K562 (cell line): ENCODE measurements around the gene NDST4. TPM values are rescaled to one million over a fixed set of nuclear protein-coding genes. Genes with fewer than 3 reads are reported as not detected.

Experiments used
- ATAC-seq: fragments of 200-7000 bp; cut with Tn5 transposase; 3 replicates; pipeline ENCODE4 v1.9.1; 2020; ENCODE audit warnings: moderate library complexity
- BruUV-seq: library from RNA; stranded (reverse); fragments of 400-500 nt; replicated peaks from 2 replicates; lab custom pipeline; 2021; lab: Mats Ljungman, UMichigan
- CTCF ChIA-PET: fragments of 300-600 bp; formaldehyde crosslinking; extraction: SDS; loops from one replicate; lab custom pipeline; 2021; ENCODE audit warnings: low intra/inter-chr PET ratio; lab: Yijun Ruan, JAX
- POLR2A ChIA-PET: fragments of 300-600, 350-650 bp; sonication (Branson Sonifier 250); formaldehyde crosslinking; extraction: SDS; loops from one replicate; lab custom pipeline; 2021; ENCODE audit warnings: antibody characterized with exemption, inconsistent platforms; lab: Yijun Ruan, JAX
- DNase-seq, 4 experiments: peaks; one replicate each; pipeline versions ENCODE4 v3.0.0 to v3.0.0-alpha.2; 2011 to 2018; ENCODE audit warnings: low spot score in 3 of 4, mixed read lengths in 3 of 4; ENCODE audit errors: extremely low read depth in 1 of 4
- FAIRE-seq: peaks from 2 replicates; lab custom pipeline; 2011; peaks lifted over from hg19 to GRCh38; lab: Jason Lieb, UNC
- H2AFZ ChIP-seq: 2 replicates; pipeline ENCODE4 v1.6.0; 2011; ENCODE audit warnings: low read depth, low read length, control low read depth, inconsistent platforms
- H3K27ac ChIP-seq: fragments of 200-600 bp; 3 replicates; pipeline ENCODE4 v1.8.0; 2011; ENCODE audit warnings: low read depth, mild to moderate bottlenecking, control low read depth, inconsistent platforms, low read length, moderate library complexity, mixed read lengths; ENCODE audit errors: extremely low read depth
- H3K27me3 ChIP-seq, 2 experiments: fragments of 300-600 bp in 1 of 2; 2 replicates in 1 of 2; 3 replicates in 1 of 2; pipeline versions ENCODE4 v1.6.0 to v1.8.0; 2011; ENCODE audit warnings: inconsistent platforms in 2 of 2, low read length in 2 of 2, mild to moderate bottlenecking in 1 of 2, mixed read lengths in 1 of 2, moderate library complexity in 1 of 2; ENCODE audit not compliant: control insufficient read depth in 2 of 2, insufficient read depth in 2 of 2
- H3K36me3 ChIP-seq: fragments of 300-600 bp; 3 replicates; pipeline ENCODE4 v1.8.0; 2011; ENCODE audit warnings: mild to moderate bottlenecking, low read length, inconsistent platforms; ENCODE audit not compliant: control insufficient read depth, insufficient read depth
- H3K4me1 ChIP-seq, 2 experiments: fragments of 200-600 bp in 1 of 2; replicated peaks in 1 of 2; 2 replicates in 1 of 2; 3 replicates in 1 of 2; pipeline versions ENCODE4 v1.5.1 to v1.8.0; 2011; ENCODE audit warnings: inconsistent platforms in 2 of 2, low read length in 2 of 2, mild to moderate bottlenecking in 1 of 2, mixed read lengths in 1 of 2, moderate library complexity in 1 of 2; ENCODE audit not compliant: control insufficient read depth in 2 of 2, insufficient read depth in 2 of 2
- H3K4me2 ChIP-seq: 2 replicates; pipeline ENCODE4 v1.6.1; 2011; ENCODE audit warnings: low read length, control low read depth, inconsistent platforms, mixed read lengths; ENCODE audit not compliant: insufficient read depth
- H3K4me3 ChIP-seq: fragments of 200-600 bp; sonication (generic), shearing (Covaris generic); 2 replicates; pipeline ENCODE4 v1.5.1; 2016; ENCODE audit warnings: control low read depth, inconsistent platforms
- H3K79me2 ChIP-seq: fragments of 200-600 bp; 3 replicates; pipeline ENCODE4 v1.8.0; 2011; ENCODE audit warnings: low read length, inconsistent platforms; ENCODE audit not compliant: control insufficient read depth, insufficient read depth
- H3K9ac ChIP-seq, 2 experiments: 2 replicates each; pipeline versions ENCODE4 v1.6.0 to v1.6.1; 2011; ENCODE audit warnings: low read depth in 2 of 2, low read length in 2 of 2, control low read depth in 1 of 2, inconsistent platforms in 1 of 2, mild to moderate bottlenecking in 1 of 2, mixed read lengths in 1 of 2; ENCODE audit not compliant: insufficient read depth in 1 of 2
- H3K9me1 ChIP-seq: one replicate; pipeline ENCODE4 v1.6.0; 2011; ENCODE audit warnings: inconsistent platforms, mild to moderate bottlenecking, low read length, moderate library complexity; ENCODE audit not compliant: control insufficient read depth, insufficient read depth
- H3K9me3 ChIP-seq: replicated peaks from 2 replicates; pipeline ENCODE4 v1.5.1; 2011; ENCODE audit warnings: low read depth, low read length, inconsistent platforms; ENCODE audit not compliant: control insufficient read depth, insufficient read depth
- H4K20me1 ChIP-seq: replicated peaks from 2 replicates; pipeline ENCODE4 v1.6.1; 2011; ENCODE audit warnings: low read length, inconsistent platforms, mixed read lengths; ENCODE audit not compliant: control insufficient read depth, insufficient read depth
- E2F1 ChIP-seq: sonication (generic); formaldehyde crosslinking; IDR thresholded peaks from 2 replicates; pipeline ENCODE4 v1.8.1; 2023; ENCODE audit warnings: mild to moderate bottlenecking, missing genetic modification reagents, moderate library complexity
- HOMEZ ChIP-seq: fragments of 250-450 bp; sonication (Bioruptor Pico); IDR thresholded peaks from 2 replicates; pipeline ENCODE4 v1.4.0; 2020; ENCODE audit warnings: mild to moderate bottlenecking, moderate library complexity
- IRF2 ChIP-seq: sonication (generic); formaldehyde crosslinking; IDR thresholded peaks from 2 replicates; pipeline ENCODE4 v1.8.1; 2022; ENCODE audit warnings: mild to moderate bottlenecking, missing genetic modification reagents
- NR4A1 ChIP-seq, 2 experiments: fragments of 250-450 bp in 1 of 2; fragments of 450-650 bp in 1 of 2; sonication (Bioruptor Pico) in 1 of 2; IDR thresholded peaks; 2 replicates each; pipeline versions ENCODE4 v1.4.0 to v1.6.1; 2016 to 2020; ENCODE audit warnings: mild to moderate bottlenecking in 2 of 2, missing compliant biosample characterization in 1 of 2, missing genetic modification characterization in 1 of 2, moderate library complexity in 1 of 2
- PYGO2 ChIP-seq: fragments of 450-650 bp; IDR thresholded peaks from 2 replicates; pipeline ENCODE4 v1.6.1; 2016; ENCODE audit warnings: mild to moderate bottlenecking, missing genetic modification characterization, moderate library complexity, missing compliant biosample characterization
- RB1 ChIP-seq: fragments of 450-650 bp; IDR thresholded peaks from 2 replicates; pipeline ENCODE4 v1.6.1; 2017; ENCODE audit warnings: low read depth, mild to moderate bottlenecking
- ZFX ChIP-seq: sonication (generic); formaldehyde crosslinking; IDR thresholded peaks from 2 replicates; pipeline ENCODE4 v1.8.0; 2022; ENCODE audit warnings: mild to moderate bottlenecking, missing genetic modification reagents, moderate library complexity
- ZNF217 ChIP-seq: sonication (generic); formaldehyde crosslinking; IDR thresholded peaks from 2 replicates; pipeline ENCODE4 v1.8.0; 2022; ENCODE audit warnings: mild to moderate bottlenecking, missing genetic modification reagents
- WGBS: fragments of 100-300 bp; shearing (Covaris generic); methylation state at CpG from one replicate; pipeline ENCODE4 v1.1.6; 2016; ENCODE audit warnings: low coverage, mixed read lengths; ENCODE audit not compliant: insufficient coverage; ENCODE audit errors: missing lambda C conversion rate; 5-methylcytosine and 5-hydroxymethylcytosine counted together
- in situ Hi-C: fragments of 300-500 bp; cut with MboI; formaldehyde crosslinking; loops from 4 replicates; pipeline ENCODE4 v1.15.0; 2018; ENCODE audit warnings: inconsistent platforms, mixed read lengths
- intact Hi-C: fragments of 100-400 bp; cut with micrococcal nuclease; formaldehyde crosslinking; loops from 2 replicates; pipeline ENCODE4 v1.14.2; 2022
- polyA plus RNA-seq, 8 experiments: library from polyadenylated mRNA; depleted of rRNA in 4 of 8; stranded (reverse) in 5 of 8; unstranded in 3 of 8; fragments of >200 nt; fragmentation: Nextera tagmentation in 2 of 8; fragmentation: Illumina TruSeq in 1 of 8; extraction: Ambion mirVana in 2 of 8; extraction: Trizol in 1 of 8; gene quantifications; 2 replicates each; pipeline versions ENCODE4 v1.2.1 to v1.2.3, GENCODE V29; 2011 to 2014; ENCODE audit warnings: inconsistent platforms in 1 of 8, missing spikeins in 1 of 8
- total RNA-seq, 7 experiments: library from RNA; depleted of rRNA in 6 of 7; stranded (reverse); fragments of >200 nt in 6 of 7; fragmentation: Illumina TruSeq in 2 of 7; extraction: Trizol in 2 of 7; gene quantifications; 2 replicates each; pipeline versions ENCODE4 v1.2.1 to v1.2.3, GENCODE V29; 2011 to 2021; ENCODE audit warnings: low replicate concordance in 1 of 7

The NDST4 gene
- total and polyA plus RNA-seq, 9 of the 15 experiments (the other 6 are each of a cell fraction or from before 2014, with no cell fraction given), result not detected

GRCh38 chr4:114815760-114816159 is 297.7 kb downstream of the NDST4 start:
- FAIRE-seq (no peak), ATAC-seq (no peak), DNase-seq (no peak)
- no peaks in the 10 kb centered on the region for H3K9me3 ChIP-seq
- no peaks in the 10 kb centered on the region for H3K9me1 ChIP-seq
- no peak overlapping the region for H3K4me3 ChIP-seq
- H3K79me2 ChIP-seq, result no peaks in the 10 kb centered on the region
- no peaks in the 10 kb centered on the region for H4K20me1 ChIP-seq
- no TSS peak for BruUV-seq
- H3K27me3 ChIP-seq, result no peaks in the 10 kb centered on the region
- H2AFZ ChIP-seq, result no peak overlapping the region
- H3K9ac ChIP-seq, result no peak overlapping the region
- in situ Hi-C loops (no loop called here), intact Hi-C loops (no loop called here)
- H3K4me1 ChIP-seq, result no peaks in the 10 kb centered on the region
- POLR2A ChIA-PET, result no interaction called here
- H3K36me3 ChIP-seq, result no peaks in the 10 kb centered on the region
- TF ChIP-seq HOMEZ (CRISPR knock-in tag) (no peak), E2F1 (CRISPR knock-in tag) (no peak), ZNF217 (CRISPR knock-in tag) (no peak), PYGO2 (tag) (no peak), IRF2 (CRISPR knock-in tag) (no peak), ZFX (CRISPR knock-in tag) (no peak), NR4A1 (CRISPR knock-in tag; IDR thresholded peaks at IDR 0.05) (no peak), NR4A1 (tag; IDR thresholded peaks at IDR 0.05) (no peak), RB1 (no peak)
- H3K27ac ChIP-seq, result no peak overlapping the region
- 0% methylated on average over 1 of the region's 1 CpG for WGBS
- CTCF ChIA-PET, result no interaction called here
- no peak overlapping the region for H3K4me2 ChIP-seq
